GM18502 (cell line): ENCODE data around the gene ADAMTSL2.

Experiments
- ATAC-seq: cut with Tn5 transposase; IDR thresholded peaks from one replicate; pipeline ENCODE4 v1.9.1; 2021; ENCODE audit warnings: mild to moderate bottlenecking; ENCODE audit not compliant: unreplicated experiment, poor library complexity

The ADAMTSL2 gene

GRCh38 chr9:133615606-133616188 lies 81.2 kb downstream of the ADAMTSL2 start:
- no peak for ATAC-seq

DNA sequence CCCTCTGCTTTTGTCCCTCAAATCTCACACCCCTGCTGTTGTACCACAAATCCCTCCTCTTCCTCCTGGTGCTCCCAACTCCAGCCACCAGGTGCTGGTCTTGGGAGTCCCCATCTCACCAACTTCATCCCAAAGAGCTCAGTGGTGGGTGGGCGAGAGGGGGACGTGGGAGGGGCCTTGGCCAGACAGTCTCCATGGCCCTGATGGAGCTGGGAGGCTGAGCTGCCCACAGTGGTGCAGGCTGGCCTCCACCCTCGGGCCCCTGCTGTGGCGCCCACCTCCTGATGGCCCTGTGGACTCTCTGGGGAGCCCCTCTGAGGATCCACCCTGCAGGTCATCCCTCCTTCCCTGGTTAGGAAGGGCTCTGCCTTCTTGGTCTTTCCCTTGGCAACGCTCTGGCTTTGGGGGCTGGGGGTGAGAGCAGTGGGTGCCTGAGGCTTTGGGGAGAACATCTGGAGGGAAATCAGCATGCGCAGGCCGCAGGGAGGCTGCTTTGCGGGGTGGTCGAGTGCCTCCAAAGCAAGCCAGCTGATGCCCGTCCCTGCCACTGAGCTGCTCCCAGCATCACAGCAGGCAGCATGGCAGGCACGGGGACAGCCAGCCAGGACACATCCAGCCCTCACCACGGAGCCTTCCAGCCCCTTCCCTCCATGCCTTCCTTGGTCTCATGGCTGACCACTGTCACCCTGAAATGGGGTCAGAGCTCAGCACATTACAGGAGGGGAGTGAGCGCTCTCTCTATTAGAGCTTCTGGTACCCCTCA lies 82.3 kb downstream of the ADAMTSL2 start:
- no peak for ATAC-seq

DNA sequence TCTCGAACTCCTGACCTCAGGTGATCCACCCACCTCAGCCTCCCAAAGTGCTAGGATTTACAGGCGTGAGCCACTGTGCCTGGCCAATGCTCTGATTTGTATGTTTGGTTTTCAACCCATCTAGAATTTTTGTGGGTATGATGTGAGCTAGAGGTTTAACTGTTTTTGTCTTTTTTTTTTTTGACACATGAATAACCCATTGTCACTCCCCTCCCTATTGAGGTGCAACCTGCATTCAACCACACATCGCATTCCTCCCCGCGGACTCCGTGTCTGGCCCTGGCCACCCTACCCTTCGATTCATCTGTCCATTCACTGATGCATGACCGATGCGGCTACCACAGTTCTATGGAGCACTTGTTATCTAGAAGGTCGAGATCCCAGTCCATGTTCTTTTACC lies 84.2 kb downstream of the ADAMTSL2 start:
- ATAC-seq = no peak

GRCh38 chr9:133619791-133620190 lies 85.3 kb downstream of the ADAMTSL2 start:
- ATAC-seq = no peak

- ATAC-seq = no peak
Measured at GRCh38 chr9:133621725-133622267, 87.3 kb downstream of the ADAMTSL2 start.

DNA sequence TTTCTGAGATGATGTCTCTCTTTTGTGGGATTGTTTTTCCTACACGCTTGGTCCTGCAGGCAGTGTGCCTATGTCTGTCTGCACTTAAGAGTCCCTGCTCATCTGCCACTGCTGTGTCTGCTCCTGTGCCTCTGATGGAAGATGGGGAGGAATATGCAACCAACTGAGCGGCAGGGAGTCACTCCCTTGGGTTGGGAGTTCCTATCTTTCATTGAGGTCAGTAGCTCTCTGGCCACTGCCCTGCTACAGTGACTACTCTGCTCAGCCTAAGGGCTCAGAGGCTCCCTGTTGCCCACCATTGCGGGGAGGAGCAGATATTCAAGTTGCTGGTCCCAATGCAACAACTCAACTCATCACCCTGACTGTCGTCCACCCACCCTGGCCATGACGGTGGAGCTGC lies 88.1 kb downstream of the ADAMTSL2 start:
- no peak for ATAC-seq
